ENCODE results near the gene HCAR3.

- no peak for TF ChIP-seq POLR2A (IDR thresholded peaks at IDR 0.05; ENCODE audit: low read depth, low read length)
- no peak for TF ChIP-seq POLR2AphosphoS5 (IDR thresholded peaks at IDR 0.05; ENCODE audit: low read depth, low read length)
- no peak for TF ChIP-seq PAX5 (IDR thresholded peaks at IDR 0.05; ENCODE audit: insufficient read depth, low read length, severe bottlenecking)
- TF ChIP-seq TAF1 (IDR thresholded peaks at IDR 0.05; ENCODE audit: low read depth, low read length) = no peak
Measured at GRCh38 chr12:122686538-122686937, 30.1 kb downstream of the HCAR3 start.

All from GM12891 (cell line).